DND-41 (cell line): ENCODE results near the gene ACOX3.

Experiments
- EZH2 ChIP-seq: IDR thresholded peaks from 3 replicates; pipeline ENCODE4 v1.6.1; 2012; ENCODE audit warnings: borderline replicate concordance, low read depth, mild to moderate bottlenecking, moderate library complexity, low read length, inconsistent platforms; ENCODE audit not compliant: severe bottlenecking
- TF ChIP-seq, protein P1 (sequence below): IDR thresholded peaks from 2 replicates; pipeline ENCODE4 v1.5.1; 2012; ENCODE audit warnings: borderline replicate concordance, low read length, moderate library complexity, mild to moderate bottlenecking; ENCODE audit not compliant: poor library complexity, severe bottlenecking; ENCODE audit errors: extremely low read depth

DNA sequence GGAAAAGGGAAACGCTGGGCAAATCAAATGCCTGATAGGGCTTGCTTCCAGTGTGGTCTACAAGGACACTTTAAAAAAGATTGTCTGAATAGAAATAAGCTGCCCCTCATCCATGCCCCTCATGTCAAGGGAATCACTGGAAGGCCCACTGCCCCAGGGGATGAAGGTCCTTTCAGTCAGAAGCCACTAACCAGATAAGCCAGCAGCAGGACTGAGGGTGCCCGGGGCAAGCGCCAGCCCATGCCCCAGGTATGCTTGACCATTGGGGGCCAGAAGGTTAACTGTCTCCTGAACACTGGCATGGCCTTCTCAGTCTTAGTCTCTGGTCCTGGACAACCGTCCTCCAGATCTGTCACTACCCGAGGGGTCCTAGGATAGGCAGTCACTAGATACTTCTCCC, 17.7 kb downstream of the ACOX3 start:
- TF ChIP-seq, protein P1, sequence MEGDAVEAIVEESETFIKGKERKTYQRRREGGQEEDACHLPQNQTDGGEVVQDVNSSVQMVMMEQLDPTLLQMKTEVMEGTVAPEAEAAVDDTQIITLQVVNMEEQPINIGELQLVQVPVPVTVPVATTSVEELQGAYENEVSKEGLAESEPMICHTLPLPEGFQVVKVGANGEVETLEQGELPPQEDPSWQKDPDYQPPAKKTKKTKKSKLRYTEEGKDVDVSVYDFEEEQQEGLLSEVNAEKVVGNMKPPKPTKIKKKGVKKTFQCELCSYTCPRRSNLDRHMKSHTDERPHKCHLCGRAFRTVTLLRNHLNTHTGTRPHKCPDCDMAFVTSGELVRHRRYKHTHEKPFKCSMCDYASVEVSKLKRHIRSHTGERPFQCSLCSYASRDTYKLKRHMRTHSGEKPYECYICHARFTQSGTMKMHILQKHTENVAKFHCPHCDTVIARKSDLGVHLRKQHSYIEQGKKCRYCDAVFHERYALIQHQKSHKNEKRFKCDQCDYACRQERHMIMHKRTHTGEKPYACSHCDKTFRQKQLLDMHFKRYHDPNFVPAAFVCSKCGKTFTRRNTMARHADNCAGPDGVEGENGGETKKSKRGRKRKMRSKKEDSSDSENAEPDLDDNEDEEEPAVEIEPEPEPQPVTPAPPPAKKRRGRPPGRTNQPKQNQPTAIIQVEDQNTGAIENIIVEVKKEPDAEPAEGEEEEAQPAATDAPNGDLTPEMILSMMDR, result no peak
- TF ChIP-seq EZH2, result no peak
